MCF 10A (cell line): Measurements from ENCODE around the gene TRAF2. TPM values are rescaled to one million over a fixed set of nuclear protein-coding genes. Genes with fewer than 3 reads are reported as not detected.

Source experiments
- BruUV-seq: library from RNA; stranded (reverse); fragments of 400-500 nt; replicated peaks from 2 replicates; lab custom pipeline; 2021; lab: Mats Ljungman, UMichigan
- CTCF ChIA-PET: fragments of 300-600 bp; sonication (Branson Sonifier 250); formaldehyde crosslinking; extraction: SDS; loops from one replicate; lab custom pipeline; 2021; ENCODE audit warnings: antibody characterized with exemption, inconsistent platforms; lab: Yijun Ruan, JAX
- POLR2A ChIA-PET: fragments of 300-600, 350-650 bp; sonication (Branson Sonifier 250); formaldehyde crosslinking; extraction: SDS; loops from one replicate; lab custom pipeline; 2020; ENCODE audit warnings: antibody characterized with exemption, inconsistent platforms; lab: Yijun Ruan, JAX
- DNase-seq: peaks from one replicate; pipeline ENCODE4 v3.0.0-alpha.2; 2018; ENCODE audit not compliant: unreplicated experiment
- H3K27ac Mint-ChIP-seq: one replicate; pipeline ENCODE4 v1.8.0; 2022; ENCODE audit warnings: mild to moderate bottlenecking, low read depth, mixed read lengths; ENCODE audit not compliant: unreplicated experiment
- H3K27me3 Mint-ChIP-seq: one replicate; pipeline ENCODE4 v1.8.0; 2022; ENCODE audit warnings: mixed read lengths; ENCODE audit not compliant: insufficient read depth, unreplicated experiment
- H3K36me3 Mint-ChIP-seq: one replicate; pipeline ENCODE4 v1.8.0; 2022; ENCODE audit warnings: mild to moderate bottlenecking, moderate library complexity, mixed read lengths; ENCODE audit not compliant: insufficient read depth, unreplicated experiment
- H3K4me1 Mint-ChIP-seq: one replicate; pipeline ENCODE4 v1.8.0; 2022; ENCODE audit warnings: mixed read lengths; ENCODE audit not compliant: insufficient read depth, unreplicated experiment
- H3K4me3 Mint-ChIP-seq: one replicate; pipeline ENCODE4 v1.8.0; 2022; ENCODE audit warnings: mild to moderate bottlenecking, moderate library complexity, mixed read lengths; ENCODE audit not compliant: unreplicated experiment
- H3K9me3 Mint-ChIP-seq: one replicate; pipeline ENCODE4 v1.8.0; 2022; ENCODE audit warnings: mixed read lengths; ENCODE audit not compliant: unreplicated experiment
- intact Hi-C: fragments of 100-400 bp; cut with micrococcal nuclease; formaldehyde crosslinking; loops from 2 replicates; pipeline ENCODE4 v1.14.1; 2022
- total RNA-seq: library from RNA; stranded (reverse); gene quantifications from 2 replicates; pipeline ENCODE4 v1.2.3, GENCODE V29; 2022
- TF ChIP-seq, protein P1 (sequence below): fragments of 200-600 bp; IDR thresholded peaks from one replicate; pipeline ENCODE4 v1.8.0; 2022; ENCODE audit warnings: antibody characterized with exemption, mild to moderate bottlenecking; ENCODE audit not compliant: unreplicated experiment

TRAF2 gene
- total RNA-seq, 1 experiment from 2014 or later = 14.1 TPM

DNA sequence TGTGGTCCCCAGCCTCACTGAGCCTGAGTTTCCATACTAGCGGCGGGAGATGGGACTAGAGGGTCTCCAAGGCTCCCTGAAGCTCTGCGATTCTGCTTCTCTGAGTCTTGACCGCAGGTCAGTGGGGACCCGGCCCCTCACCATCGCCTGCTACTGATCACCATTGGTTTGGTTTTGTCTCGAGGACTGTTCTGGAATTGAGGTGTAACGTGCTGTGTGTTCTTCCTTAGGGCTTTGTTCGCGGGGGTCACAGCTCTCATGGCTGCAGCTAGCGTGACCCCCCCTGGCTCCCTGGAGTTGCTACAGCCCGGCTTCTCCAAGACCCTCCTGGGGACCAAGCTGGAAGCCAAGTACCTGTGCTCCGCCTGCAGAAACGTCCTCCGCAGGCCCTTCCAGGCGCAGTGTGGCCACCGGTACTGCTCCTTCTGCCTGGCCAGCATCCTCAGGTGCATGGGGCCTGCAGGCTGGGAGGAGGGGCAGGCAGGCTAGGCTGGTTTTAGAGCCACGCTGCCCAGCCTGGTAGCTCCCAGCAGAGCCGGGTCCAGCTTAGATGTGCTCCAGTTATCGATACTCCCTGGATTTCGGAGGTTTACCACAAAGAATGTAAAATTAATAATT, 12.3 kb downstream of the TRAF2 start:
- Mint-ChIP-seq H3K9me3 (no peaks in the 10 kb centered on the region), H3K4me1 (peaks cover 19% of the 10 kb centered on the region), H3K27ac (no peak overlapping the region), H3K4me3 (no peak overlapping the region), H3K27me3 (no peaks in the 10 kb centered on the region), H3K36me3 (peaks cover 63% of the 10 kb centered on the region)
- TF ChIP-seq, protein P1, sequence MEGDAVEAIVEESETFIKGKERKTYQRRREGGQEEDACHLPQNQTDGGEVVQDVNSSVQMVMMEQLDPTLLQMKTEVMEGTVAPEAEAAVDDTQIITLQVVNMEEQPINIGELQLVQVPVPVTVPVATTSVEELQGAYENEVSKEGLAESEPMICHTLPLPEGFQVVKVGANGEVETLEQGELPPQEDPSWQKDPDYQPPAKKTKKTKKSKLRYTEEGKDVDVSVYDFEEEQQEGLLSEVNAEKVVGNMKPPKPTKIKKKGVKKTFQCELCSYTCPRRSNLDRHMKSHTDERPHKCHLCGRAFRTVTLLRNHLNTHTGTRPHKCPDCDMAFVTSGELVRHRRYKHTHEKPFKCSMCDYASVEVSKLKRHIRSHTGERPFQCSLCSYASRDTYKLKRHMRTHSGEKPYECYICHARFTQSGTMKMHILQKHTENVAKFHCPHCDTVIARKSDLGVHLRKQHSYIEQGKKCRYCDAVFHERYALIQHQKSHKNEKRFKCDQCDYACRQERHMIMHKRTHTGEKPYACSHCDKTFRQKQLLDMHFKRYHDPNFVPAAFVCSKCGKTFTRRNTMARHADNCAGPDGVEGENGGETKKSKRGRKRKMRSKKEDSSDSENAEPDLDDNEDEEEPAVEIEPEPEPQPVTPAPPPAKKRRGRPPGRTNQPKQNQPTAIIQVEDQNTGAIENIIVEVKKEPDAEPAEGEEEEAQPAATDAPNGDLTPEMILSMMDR = no peak
- intact Hi-C loops = no loop called here
- CTCF ChIA-PET = interaction anchor here (0.6 to 1.3 kb wide), 2 partner anchors 50 to 56 kb away, joined by 3 to 4 read pairs; partner anchors contain the start of gene AJM1
- BruUV-seq = no TSS peak
- DNase-seq = no peak
- POLR2A ChIA-PET = interaction anchor here (0.6 to 1.0 kb wide), 2 partner anchors 12 to 30 kb away, joined by 3 to 6 read pairs; partner anchors contain the start of gene TRAF2

GRCh38 chr9:136899196-136899595, 12.9 kb downstream of the TRAF2 start:
- H3K9me3 Mint-ChIP-seq = no peaks in the 10 kb centered on the region
- intact Hi-C loops = no loop called here
- no peak overlapping the region for H3K4me3 Mint-ChIP-seq
- DNase-seq = no peak
- CTCF ChIA-PET = interaction anchor here (1.3 kb wide), 1 partner anchor 56 kb away, joined by 3 read pairs; the partner anchor contains the start of gene AJM1
- no TSS peak for BruUV-seq
- TF ChIP-seq, protein P1 = no peak
- peaks cover 19% of the 10 kb centered on the region for H3K4me1 Mint-ChIP-seq
- POLR2A ChIA-PET = interaction anchor here (1.0 kb wide), 1 partner anchor 13 kb away, joined by 6 read pairs; the partner anchor contains the start of gene TRAF2
- H3K36me3 Mint-ChIP-seq = peaks cover 69% of the 10 kb centered on the region
- H3K27me3 Mint-ChIP-seq = no peaks in the 10 kb centered on the region
- no peak overlapping the region for H3K27ac Mint-ChIP-seq

DNA sequence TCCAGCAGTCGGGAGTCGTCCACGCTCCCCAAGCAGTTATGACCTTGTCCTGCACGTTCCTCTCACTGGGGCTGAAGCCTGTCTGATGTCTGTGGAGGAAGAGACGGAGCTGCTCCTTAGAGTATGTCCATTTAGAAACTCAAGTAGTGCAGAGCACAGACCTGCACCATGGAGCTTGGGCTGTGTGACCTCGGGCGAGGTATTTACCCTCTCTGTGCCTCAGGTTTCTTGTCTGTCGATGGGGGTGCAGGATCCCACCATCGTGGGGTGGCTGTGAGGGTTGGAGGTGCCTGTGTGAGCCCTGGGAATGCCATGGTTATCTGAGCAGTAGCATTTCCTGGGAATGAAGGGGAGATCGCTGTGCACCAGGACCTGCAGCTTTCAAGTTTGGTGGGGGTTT, 14.2 kb downstream of the TRAF2 start:
- BruUV-seq = no TSS peak
- peak overlapping the region; percentile 87 for H3K27ac Mint-ChIP-seq
- intact Hi-C loops = no loop called here

GRCh38 chr9:136900988-136901515, 14.7 kb downstream of the TRAF2 start:
- intact Hi-C loops = no loop called here
- Mint-ChIP-seq H3K36me3 (peaks cover 66% of the 10 kb centered on the region), H3K4me3 (peak overlapping the region; percentile 55), H3K4me1 (peaks cover 19% of the 10 kb centered on the region), H3K9me3 (no peaks in the 10 kb centered on the region), H3K27me3 (no peaks in the 10 kb centered on the region), H3K27ac (peak overlapping the region; percentile 87)
- no peak for DNase-seq
- ChIA-PET POLR2A (interaction anchor here (0.9 to 3.2 kb wide), 5 partner anchors 14 to 93 kb away, joined by 3 to 28 read pairs (median 6); partner anchors contain the start of genes RABL6 and TRAF2), CTCF (interaction anchor here (0.5 to 1.9 kb wide), 2 partner anchors 13 to 129 kb away, joined by 3 to 6 read pairs; no protein-coding TSS in a partner anchor)
- TF ChIP-seq, protein P1 = no peak
- no TSS peak for BruUV-seq

More for the DNA sequence above, 14.2 kb downstream of the TRAF2 start:
- no peak for DNase-seq
- peaks cover 65% of the 10 kb centered on the region for H3K36me3 Mint-ChIP-seq
- no peaks in the 10 kb centered on the region for H3K27me3 Mint-ChIP-seq
- CTCF ChIA-PET = interaction anchor here (0.5 kb wide), 1 partner anchor 129 kb away, joined by 3 read pairs; no protein-coding TSS in a partner anchor
- no peaks in the 10 kb centered on the region for H3K9me3 Mint-ChIP-seq
- peak overlapping the region; percentile 55 for H3K4me3 Mint-ChIP-seq
- H3K4me1 Mint-ChIP-seq = peaks cover 19% of the 10 kb centered on the region
- POLR2A ChIA-PET = interaction anchor here (0.9 to 3.2 kb wide), 4 partner anchors 14 to 47 kb away, joined by 3 to 28 read pairs (median 6); partner anchors contain the start of gene TRAF2
- TF ChIP-seq, protein P1 = no peak
